GM20000 (cell line): ENCODE results near the gene ERCC8.
"Not testable (repeated sequence)": the region's sequence is repeated elsewhere in the genome, so short reads cannot be mapped to it uniquely, and the experiment has no call there.

Experiments
- DNase-seq: peaks from one replicate; pipeline ENCODE4 v3.0.0; 2012; ENCODE audit warnings: low spot score
- CTCF ChIP-seq: IDR thresholded peaks from 2 replicates; pipeline ENCODE4 v1.5.1; 2012; ENCODE audit warnings: mild to moderate bottlenecking, control low read depth; ENCODE audit errors: extremely low read depth, missing control alignments

ERCC8 gene

GRCh38 chr5:60887096-60887495 is 57.8 kb downstream of the ERCC8 start:
- no peak for TF ChIP-seq CTCF
- no peak for DNase-seq

GRCh38 chr5:60886158-60886557 is 58.7 kb downstream of the ERCC8 start:
- TF ChIP-seq CTCF: no peak
- DNase-seq: no peak

- no peak for TF ChIP-seq CTCF
- DNase-seq: peak; percentile 29
These were observed 61.6 kb downstream of the ERCC8 start for GRCh38 chr5:60883229-60883628.

- DNase-seq: no peak
- no peak for TF ChIP-seq CTCF
These were observed 72.0 kb downstream of the ERCC8 start for GRCh38 chr5:60872892-60873291.

GRCh38 chr5:60870857-60871256 is 74.0 kb downstream of the ERCC8 start:
- DNase-seq: no peak
- no peak for TF ChIP-seq CTCF

- DNase-seq: not testable (repeated sequence)
These were observed 84.3 kb downstream of the ERCC8 start for GRCh38 chr5:60860572-60860971.

- TF ChIP-seq CTCF: no peak
- no peak for DNase-seq
These were observed 88.8 kb downstream of the ERCC8 start for GRCh38 chr5:60856066-60856465.

GRCh38 chr5:60852940-60853339 is 91.9 kb downstream of the ERCC8 start:
- TF ChIP-seq CTCF: no peak
- no peak for DNase-seq
